ENCODE results near the gene PYM1. TPM values are rescaled to one million over a fixed set of nuclear protein-coding genes. Genes with fewer than 3 reads are reported as not detected.

PYM1 gene
- total RNA-seq, 1 donor from 2014 or later, result 14.8 TPM

- H3K36me3 ChIP-seq, result no peaks in the 10 kb centered on the region
- H3K4me3 ChIP-seq, result peak overlapping the region; percentile 84
- no peaks in the 10 kb centered on the region for H3K27me3 ChIP-seq (ENCODE audit: low read depth)
- peaks cover 60% of the 10 kb centered on the region for H3K4me1 ChIP-seq
- H3K27ac ChIP-seq (replicated peaks), result no peak overlapping the region
- intact Hi-C loops (cut with micrococcal nuclease), result loop anchor here (10.0 kb wide), 1 partner anchor 108 kb away; the partner anchor contains the start of gene DNAJC14
- no peak for TF ChIP-seq CTCF (IDR thresholded peaks at IDR 0.05; ENCODE audit: borderline replicate concordance)
- H3K9me3 ChIP-seq (replicated peaks), result no peaks in the 10 kb centered on the region
- no peak for DNase-seq
Observed at GRCh38 chr12:55932551-55932910, 4.8 kb upstream of the PYM1 start.

- Histone ChIP-seq H3K27me3 (ENCODE audit: low read depth) (no peaks in the 10 kb centered on the region), H3K36me3 (no peaks in the 10 kb centered on the region), H3K9me3 (replicated peaks) (no peaks in the 10 kb centered on the region), H3K4me1 (peaks cover 65% of the 10 kb centered on the region), H3K27ac (replicated peaks) (peak overlapping the region; percentile 81), H3K4me3 (peak overlapping the region; percentile 84)
- no peak for TF ChIP-seq CTCF (IDR thresholded peaks at IDR 0.05; ENCODE audit: borderline replicate concordance)
- intact Hi-C loops (cut with micrococcal nuclease), result loop anchor here (10.0 kb wide), 1 partner anchor 107 kb away; the partner anchor contains the start of gene DNAJC14
- DNase-seq, result peak; percentile 68
Observed at GRCh38 chr12:55931780-55932550, 4.3 kb upstream of the PYM1 start.

GRCh38 chr12:55931317-55931779 lies 3.7 kb upstream of the PYM1 start:
- no peaks in the 10 kb centered on the region for H3K36me3 ChIP-seq
- peak overlapping the region; percentile 84 for H3K4me3 ChIP-seq
- H3K27ac ChIP-seq (replicated peaks), result peak overlapping the region; percentile 81
- peaks cover 70% of the 10 kb centered on the region for H3K4me1 ChIP-seq
- intact Hi-C loops (cut with micrococcal nuclease), result loop anchor here (10.0 kb wide), 1 partner anchor 107 kb away; the partner anchor contains the start of gene DNAJC14
- peak; percentile 15 for DNase-seq
- no peaks in the 10 kb centered on the region for H3K27me3 ChIP-seq (ENCODE audit: low read depth)
- no peak for TF ChIP-seq CTCF (IDR thresholded peaks at IDR 0.05; ENCODE audit: borderline replicate concordance)
- H3K9me3 ChIP-seq (replicated peaks), result no peaks in the 10 kb centered on the region

GRCh38 chr12:55930771-55931316 lies 3.1 kb upstream of the PYM1 start, which contains the start of gene DGKA:
DGKA (plus strand) TSS chr12:55931162; CDS start chr12:55936504, 5,342 bp downstream.
- Histone ChIP-seq H3K4me1 (peaks cover 75% of the 10 kb centered on the region), H3K4me3 (peak within 1 kb of the TSS; percentile 84), H3K36me3 (no peaks in the 10 kb centered on the region), H3K9me3 (replicated peaks) (no peaks in the 10 kb centered on the region), H3K27me3 (ENCODE audit: low read depth) (no peaks in the 10 kb centered on the region), H3K27ac (replicated peaks) (peak within 1 kb of the TSS; percentile 91)
- DNase-seq, result peak; percentile 25
- peak; percentile 64 for TF ChIP-seq CTCF (IDR thresholded peaks at IDR 0.05; ENCODE audit: borderline replicate concordance)
- intact Hi-C loops (cut with micrococcal nuclease), result loop anchor here (10.0 kb wide), 1 partner anchor 106 kb away; the partner anchor contains the start of gene DNAJC14

GRCh38 chr12:55929306-55929791 lies 1.7 kb upstream of the PYM1 start:
- DNase-seq, result no peak
- no peaks in the 10 kb centered on the region for H3K27me3 ChIP-seq (ENCODE audit: low read depth)
- H3K36me3 ChIP-seq, result no peaks in the 10 kb centered on the region
- H3K4me1 ChIP-seq, result peaks cover 75% of the 10 kb centered on the region
- intact Hi-C loops (cut with micrococcal nuclease), result no loop called here
- H3K27ac ChIP-seq (replicated peaks), result peak overlapping the region; percentile 91
- no peaks in the 10 kb centered on the region for H3K9me3 ChIP-seq (replicated peaks)
- no peak for TF ChIP-seq CTCF (IDR thresholded peaks at IDR 0.05; ENCODE audit: borderline replicate concordance)
- no peak overlapping the region for H3K4me3 ChIP-seq
